Lower leg skin (tissue), 4 donors: Measurements from ENCODE around the gene LEFTY2. TPM values are rescaled to one million over a fixed set of nuclear protein-coding genes. Genes with fewer than 3 reads are reported as not detected.

Experiments
- DNase-seq, 2 donors: peaks; one replicate each; pipeline ENCODE4 v3.0.0-alpha.2; 2019; ENCODE audit warnings: low spot score in 2 of 2
- H3K4me3 ChIP-seq: fragments of 200-600 bp; sonication (generic); 2 replicates; pipeline ENCODE4 v1.5.1; 2017; ENCODE audit warnings: mild to moderate bottlenecking, low read depth; ENCODE audit not compliant: poor library complexity, severe bottlenecking
- POLR2A ChIP-seq, 2 donors: fragments of 450-650 bp; IDR thresholded peaks; one replicate each; pipeline ENCODE4 v1.6.1; 2016 to 2017; ENCODE audit warnings: antibody characterized with exemption in 2 of 2, mild to moderate bottlenecking in 1 of 2, moderate library complexity in 1 of 2
- WGBS, 2 donors: methylation state at CpG; one replicate each; pipeline ENCODE4 v1.1.5; 2018; 5-methylcytosine and 5-hydroxymethylcytosine counted together
- intact Hi-C: fragments of 100-400 bp; cut with DNase I; formaldehyde crosslinking; loops from one replicate; pipeline ENCODE4 v1.15.0; 2023; ENCODE audit warnings: low total_unique reads
- total RNA-seq, 4 donors: library from RNA; depleted of rRNA; stranded (reverse); fragments of >200 nt; gene quantifications; one replicate each; pipeline ENCODE4 v1.1.0, GENCODE V29; 2016
- TF ChIP-seq, protein P1 (sequence below), 3 donors: fragments of 450-650 bp; IDR thresholded peaks; one replicate each; pipeline ENCODE4 v1.5.1; 2016; ENCODE audit warnings: antibody characterized with exemption in 3 of 3, mild to moderate bottlenecking in 3 of 3, moderate library complexity in 2 of 3

LEFTY2 gene
- total RNA-seq, 4 donors from 2014 or later, result 0.16 to 0.86 TPM; not detected in 2

DNA sequence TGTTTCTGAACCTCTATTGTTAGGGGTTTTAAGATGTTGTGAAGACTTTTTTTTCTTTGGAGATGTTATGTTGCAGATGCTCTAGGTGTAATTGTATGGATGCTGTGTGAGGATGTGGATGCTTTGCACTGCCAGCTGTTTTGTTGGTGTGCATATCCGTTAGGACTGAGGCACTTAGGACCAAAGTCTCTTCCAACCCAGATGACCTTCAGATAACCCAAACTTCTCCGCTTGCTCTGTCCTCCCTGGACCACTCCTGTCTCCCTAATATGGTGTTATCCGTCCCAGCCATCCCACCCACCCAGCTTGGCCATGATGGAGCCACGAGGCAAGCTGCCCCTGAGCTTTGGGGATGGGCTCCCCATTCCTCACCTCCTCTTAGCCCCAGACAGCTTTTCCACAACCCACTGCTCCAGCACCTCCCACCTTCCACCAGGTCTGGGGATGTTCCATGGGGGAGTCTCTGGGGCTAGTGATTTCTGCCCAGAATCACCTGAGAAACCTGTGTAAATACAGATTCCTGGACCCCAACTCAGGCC is 5.1 kb upstream of the LEFTY2 start:
- TF ChIP-seq, protein P1, sequence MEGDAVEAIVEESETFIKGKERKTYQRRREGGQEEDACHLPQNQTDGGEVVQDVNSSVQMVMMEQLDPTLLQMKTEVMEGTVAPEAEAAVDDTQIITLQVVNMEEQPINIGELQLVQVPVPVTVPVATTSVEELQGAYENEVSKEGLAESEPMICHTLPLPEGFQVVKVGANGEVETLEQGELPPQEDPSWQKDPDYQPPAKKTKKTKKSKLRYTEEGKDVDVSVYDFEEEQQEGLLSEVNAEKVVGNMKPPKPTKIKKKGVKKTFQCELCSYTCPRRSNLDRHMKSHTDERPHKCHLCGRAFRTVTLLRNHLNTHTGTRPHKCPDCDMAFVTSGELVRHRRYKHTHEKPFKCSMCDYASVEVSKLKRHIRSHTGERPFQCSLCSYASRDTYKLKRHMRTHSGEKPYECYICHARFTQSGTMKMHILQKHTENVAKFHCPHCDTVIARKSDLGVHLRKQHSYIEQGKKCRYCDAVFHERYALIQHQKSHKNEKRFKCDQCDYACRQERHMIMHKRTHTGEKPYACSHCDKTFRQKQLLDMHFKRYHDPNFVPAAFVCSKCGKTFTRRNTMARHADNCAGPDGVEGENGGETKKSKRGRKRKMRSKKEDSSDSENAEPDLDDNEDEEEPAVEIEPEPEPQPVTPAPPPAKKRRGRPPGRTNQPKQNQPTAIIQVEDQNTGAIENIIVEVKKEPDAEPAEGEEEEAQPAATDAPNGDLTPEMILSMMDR (IDR thresholded peaks at IDR 0.05), result no peak
- no peak for TF ChIP-seq POLR2A (IDR thresholded peaks at IDR 0.05)
- 80 to 86% methylated on average over 4 of the region's 4 CpGs for WGBS, 2 donors

DNA sequence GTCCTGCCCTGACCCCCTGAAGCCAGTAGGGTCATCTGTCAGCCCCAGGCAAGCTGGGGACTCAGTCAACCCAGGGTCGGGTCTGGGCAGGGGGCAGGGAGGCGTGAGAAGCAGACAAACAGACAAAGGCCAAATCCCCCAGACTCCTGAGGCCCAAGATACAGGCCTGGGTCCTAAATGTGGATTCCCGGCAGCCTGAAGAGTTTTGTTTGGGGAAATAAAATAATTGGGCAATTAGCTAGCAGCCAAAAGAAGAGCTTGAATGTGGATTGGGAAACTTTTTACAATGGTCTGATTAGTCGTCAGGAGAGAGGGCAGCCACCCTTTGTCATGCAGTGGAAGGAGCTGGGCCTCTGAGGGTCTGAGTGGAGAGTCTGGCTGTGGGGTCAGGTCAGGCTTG is 4.5 kb upstream of the LEFTY2 start:
- no peak overlapping the region for H3K4me3 ChIP-seq
- no peak for DNase-seq
- TF ChIP-seq POLR2A (IDR thresholded peaks at IDR 0.05), result no peak
- TF ChIP-seq, protein P1 (IDR thresholded peaks at IDR 0.05), result no peak
- 78 to 87% methylated on average over 4 of the region's 4 CpGs for WGBS, 2 donors
- intact Hi-C loops, result no loop called here

More for the DNA sequence above, 5.1 kb upstream of the LEFTY2 start:
- intact Hi-C loops, result no loop called here
- H3K4me3 ChIP-seq, result no peak overlapping the region
- no peak for DNase-seq

DNA sequence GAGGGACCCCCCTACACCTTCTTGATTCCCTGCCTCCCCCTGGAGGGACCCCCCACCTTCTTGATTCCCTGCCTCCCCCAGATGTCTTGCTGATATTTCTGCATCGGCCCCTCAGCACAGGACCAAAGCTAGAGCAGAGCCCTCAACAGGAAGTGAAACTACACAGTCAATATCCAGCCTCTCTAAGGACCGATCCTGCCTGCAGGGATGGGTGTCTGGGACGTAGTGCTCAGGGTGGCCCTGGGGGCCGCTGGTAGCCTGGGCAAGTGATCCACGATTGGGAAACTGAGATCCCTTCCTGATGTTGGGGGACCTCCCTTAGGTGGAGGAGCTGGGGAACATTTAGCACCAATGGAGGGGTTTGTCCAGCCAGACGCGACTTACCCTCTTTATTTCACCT is 3.9 kb upstream of the LEFTY2 start:
- no peak overlapping the region for H3K4me3 ChIP-seq
- 83 to 84% methylated on average over 7 of the region's 7 CpGs for WGBS, 2 donors
- no peak for DNase-seq
- intact Hi-C loops, result no loop called here
- TF ChIP-seq, protein P1 (IDR thresholded peaks at IDR 0.05), result no peak
- TF ChIP-seq POLR2A (IDR thresholded peaks at IDR 0.05), result no peak

DNA sequence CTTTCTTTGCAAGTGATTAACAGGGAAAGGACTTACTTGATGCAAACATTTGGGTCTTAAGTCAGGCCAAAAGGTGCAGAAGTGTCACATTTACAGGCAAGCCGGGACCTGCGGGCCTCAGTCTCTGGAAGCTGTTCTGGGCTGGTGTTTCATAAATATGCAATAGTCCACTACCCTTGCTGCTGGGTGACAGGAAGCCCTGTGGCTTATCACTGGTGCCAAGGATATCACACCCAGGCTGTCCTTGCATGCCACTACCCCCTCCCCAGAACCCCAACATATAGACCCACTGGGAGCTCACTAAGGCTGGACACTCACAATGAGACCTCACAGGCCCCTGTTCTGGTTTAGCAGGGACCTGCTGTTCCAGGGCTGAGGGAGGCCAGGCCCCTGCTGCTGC is 3.4 kb upstream of the LEFTY2 start:
- TF ChIP-seq, protein P1 (IDR thresholded peaks at IDR 0.05), result no peak
- no peak for TF ChIP-seq POLR2A (IDR thresholded peaks at IDR 0.05)
- no peak overlapping the region for H3K4me3 ChIP-seq
- no peak for DNase-seq
- intact Hi-C loops, result no loop called here
- WGBS, 2 donors, result 78 to 85% methylated on average over 2 of the region's 2 CpGs

DNA sequence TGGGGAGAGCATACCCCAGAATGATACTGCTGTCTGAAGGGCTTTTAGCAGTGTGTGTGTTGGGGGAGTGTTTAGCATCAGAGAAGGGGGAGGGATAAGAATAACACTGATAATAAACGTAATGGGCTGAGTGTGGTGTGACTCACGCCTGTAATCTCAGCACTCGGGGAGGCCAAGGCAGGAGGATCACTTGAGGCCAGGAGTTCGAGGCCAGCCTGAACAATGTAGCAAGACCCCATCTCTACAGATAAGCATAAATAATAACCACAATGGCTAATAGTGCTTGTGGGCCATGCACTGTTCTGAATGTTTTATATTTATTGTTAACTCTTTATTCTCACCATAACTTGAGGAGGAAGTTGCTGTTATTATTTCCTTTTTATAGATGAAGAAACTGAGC is 2.6 kb upstream of the LEFTY2 start:
- DNase-seq, result no peak
- no peak for TF ChIP-seq POLR2A (IDR thresholded peaks at IDR 0.05)
- TF ChIP-seq, protein P1 (IDR thresholded peaks at IDR 0.05), result no peak
- no peak overlapping the region for H3K4me3 ChIP-seq
- 88 to 91% methylated on average over 4 of the region's 4 CpGs for WGBS, 2 donors
- intact Hi-C loops, result no loop called here

DNA sequence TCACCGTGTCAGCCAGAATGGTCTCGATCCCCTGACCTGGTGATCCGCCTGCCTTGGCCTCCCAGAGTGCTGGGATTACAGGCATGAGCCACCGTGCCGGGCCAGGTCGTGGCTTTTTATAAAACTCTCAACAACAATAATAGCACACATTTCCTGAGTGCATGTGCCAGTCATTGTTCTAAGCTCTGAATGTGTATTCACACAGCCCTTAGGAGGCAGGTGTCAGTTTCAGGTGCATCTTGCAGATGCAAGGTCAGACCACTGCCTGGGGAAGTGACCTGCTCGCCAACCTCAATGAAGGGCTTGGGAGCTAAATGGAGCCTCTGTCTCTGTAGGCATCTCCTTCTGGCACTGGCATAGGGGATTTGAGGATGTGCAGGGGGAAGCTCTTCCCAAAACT is 1.6 kb upstream of the LEFTY2 start:
- TF ChIP-seq, protein P1 (IDR thresholded peaks at IDR 0.05), result no peak
- intact Hi-C loops, result no loop called here
- 59 to 69% methylated on average over 7 of the region's 7 CpGs for WGBS, 2 donors
- DNase-seq, result no peak
- H3K4me3 ChIP-seq, result no peak overlapping the region
